C4-2B (cell line): ENCODE measurements around the gene CADM1.

Experiments used
- ZFX ChIP-seq: fragments of 450-650 bp; IDR thresholded peaks from 2 replicates; pipeline ENCODE4 v1.6.1; 2017
- TF ChIP-seq, protein P1 (sequence below): fragments of 450-650 bp; conservative IDR thresholded peaks from 2 replicates; pipeline ENCODE4 v1.5.1; 2017; ENCODE audit warnings: mild to moderate bottlenecking

DNA sequence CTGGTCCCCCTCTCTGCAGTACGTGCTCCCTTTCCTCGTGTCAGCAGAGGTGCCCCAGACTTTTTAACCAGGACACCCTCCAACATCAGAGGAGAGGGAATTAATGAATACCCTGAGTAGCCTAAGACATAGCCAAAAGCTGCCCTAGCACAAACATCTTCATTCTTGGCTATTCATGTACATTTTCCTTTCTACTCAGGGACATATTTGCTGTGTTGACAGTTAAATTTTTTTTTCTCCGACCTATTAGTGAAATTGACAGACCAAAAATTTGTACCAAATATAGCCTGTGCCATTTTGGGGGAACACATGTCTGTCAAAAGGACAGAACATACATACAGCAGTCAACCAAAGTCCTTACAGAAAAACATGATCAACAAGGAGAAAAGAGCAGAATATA is 33.3 kb downstream of the CADM1 start:
- TF ChIP-seq, protein P1, sequence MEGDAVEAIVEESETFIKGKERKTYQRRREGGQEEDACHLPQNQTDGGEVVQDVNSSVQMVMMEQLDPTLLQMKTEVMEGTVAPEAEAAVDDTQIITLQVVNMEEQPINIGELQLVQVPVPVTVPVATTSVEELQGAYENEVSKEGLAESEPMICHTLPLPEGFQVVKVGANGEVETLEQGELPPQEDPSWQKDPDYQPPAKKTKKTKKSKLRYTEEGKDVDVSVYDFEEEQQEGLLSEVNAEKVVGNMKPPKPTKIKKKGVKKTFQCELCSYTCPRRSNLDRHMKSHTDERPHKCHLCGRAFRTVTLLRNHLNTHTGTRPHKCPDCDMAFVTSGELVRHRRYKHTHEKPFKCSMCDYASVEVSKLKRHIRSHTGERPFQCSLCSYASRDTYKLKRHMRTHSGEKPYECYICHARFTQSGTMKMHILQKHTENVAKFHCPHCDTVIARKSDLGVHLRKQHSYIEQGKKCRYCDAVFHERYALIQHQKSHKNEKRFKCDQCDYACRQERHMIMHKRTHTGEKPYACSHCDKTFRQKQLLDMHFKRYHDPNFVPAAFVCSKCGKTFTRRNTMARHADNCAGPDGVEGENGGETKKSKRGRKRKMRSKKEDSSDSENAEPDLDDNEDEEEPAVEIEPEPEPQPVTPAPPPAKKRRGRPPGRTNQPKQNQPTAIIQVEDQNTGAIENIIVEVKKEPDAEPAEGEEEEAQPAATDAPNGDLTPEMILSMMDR, result no peak
- no peak for TF ChIP-seq ZFX
